NCI-H2196 (cell line): ENCODE measurements around the gene TRIM58.

ENCODE experiments used
- DNase-seq: peaks from one replicate; lab custom pipeline; 2025; ENCODE audit not compliant: unreplicated experiment; lab: John Stamatoyannopoulos, UW

The TRIM58 gene

GRCh38 chr1:247857069-247857984 is at the start of gene TRIM58:
TRIM58 (plus strand) TSS chr1:247857187; CDS start chr1:247857247, 60 bp downstream.
- DNase-seq: no peak

GRCh38 chr1:247812637-247813036 is 44.4 kb upstream of the TRIM58 start:
- no peak for DNase-seq

- no peak for DNase-seq
Observed at GRCh38 chr1:247822060-247822459, 34.9 kb upstream of the TRIM58 start.

- DNase-seq: no peak
Observed at GRCh38 chr1:247824023-247824422, 33.0 kb upstream of the TRIM58 start, which contains the start of gene OR14A16. OR14A16 (minus strand) TSS chr1:247824119; CDS start chr1:247815729, 8,390 bp downstream.

GRCh38 chr1:247825362-247825761 is 31.6 kb upstream of the TRIM58 start:
- no peak for DNase-seq

GRCh38 chr1:247829656-247830055 is 27.3 kb upstream of the TRIM58 start:
- no peak for DNase-seq

GRCh38 chr1:247833601-247834000 is 23.4 kb upstream of the TRIM58 start:
- DNase-seq: no peak

- DNase-seq: no peak
Observed at GRCh38 chr1:247840818-247841217, 16.2 kb upstream of the TRIM58 start.

GRCh38 chr1:247841796-247842195 is 15.2 kb upstream of the TRIM58 start, which contains the start of gene OR11L1:
OR11L1 (minus strand) TSS chr1:247841896; CDS start chr1:247841896, 0 bp downstream.
- DNase-seq: no peak

GRCh38 chr1:247843411-247843810 is 13.6 kb upstream of the TRIM58 start:
- DNase-seq: no peak

GRCh38 chr1:247845011-247845692 is 11.8 kb upstream of the TRIM58 start:
- DNase-seq: no peak

- DNase-seq: no peak
Observed at GRCh38 chr1:247845693-247846017, 11.3 kb upstream of the TRIM58 start.

- DNase-seq: no peak
Observed at GRCh38 chr1:247848346-247848745, 8.6 kb upstream of the TRIM58 start.

- no peak for DNase-seq
Observed at GRCh38 chr1:247849616-247850015, 7.4 kb upstream of the TRIM58 start.

GRCh38 chr1:247854899-247855545 is 2.0 kb upstream of the TRIM58 start:
- DNase-seq: no peak

GRCh38 chr1:247855911-247856310 is 1.1 kb upstream of the TRIM58 start:
- no peak for DNase-seq

GRCh38 chr1:247857985-247858619 is 1.1 kb downstream of the TRIM58 start:
- no peak for DNase-seq

- DNase-seq: no peak
Observed at GRCh38 chr1:247862756-247863155, 5.8 kb downstream of the TRIM58 start.

GRCh38 chr1:247864644-247865043 is 7.7 kb downstream of the TRIM58 start:
- no peak for DNase-seq

GRCh38 chr1:247865416-247865815 is 8.4 kb downstream of the TRIM58 start:
- DNase-seq: no peak

- no peak for DNase-seq
Observed at GRCh38 chr1:247883346-247883745, 26.4 kb downstream of the TRIM58 start.
